ENCODE measurements around the gene SYT15B.
A peak's percentile ranks its signal among the peaks of the same experiment; 100 is the strongest.
"Not testable (repeated sequence)": the region's sequence is repeated elsewhere in the genome, so short reads cannot be mapped to it uniquely, and the experiment has no call there.

Gene SYT15B

DNA sequence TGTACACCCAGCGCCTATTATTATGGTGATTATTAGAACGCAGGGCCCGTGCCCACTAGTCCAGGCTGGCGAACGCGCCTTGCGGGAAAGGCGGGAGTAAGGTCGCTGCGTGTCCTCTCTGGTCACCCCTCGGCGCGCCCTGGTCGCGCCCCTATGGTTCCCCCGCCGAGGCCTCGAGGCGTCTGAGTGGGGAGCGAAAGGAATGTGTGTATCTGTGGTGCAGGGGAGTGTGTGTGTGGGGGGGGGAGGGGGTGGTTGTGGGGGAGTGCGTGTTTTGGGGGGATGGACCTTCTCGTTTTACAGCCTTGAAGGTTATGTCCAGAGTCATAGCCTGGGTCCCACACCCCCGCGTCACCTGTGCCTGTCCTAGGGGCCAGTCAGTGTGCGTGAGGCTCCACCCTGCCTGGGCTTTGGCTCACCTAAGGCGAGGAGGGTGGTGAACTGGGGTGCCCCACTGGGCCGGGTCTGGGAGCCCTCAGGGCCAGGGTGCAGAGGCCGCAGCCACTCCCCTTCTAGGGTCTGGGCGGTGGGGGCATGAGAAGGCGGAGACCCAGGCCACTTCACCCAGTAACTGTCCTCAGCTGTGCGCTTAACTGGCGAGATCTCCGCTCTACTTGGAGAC lies at the start of gene SYT15B:
Gene SYT15B, minus strand, starts transcription at position 39 of the 622 bp plus-strand sequence. CDS start 952 bp downstream, outside the sequence.
- not testable (repeated sequence) for H3K4me3 Mint-ChIP-seq; H3K36me3 Mint-ChIP-seq; DNase-seq (ENCODE audit: low spot score in 2 of 2); H3K27ac Mint-ChIP-seq; ATAC-seq; H3K9me3 Mint-ChIP-seq; H3K4me1 Mint-ChIP-seq

DNA sequence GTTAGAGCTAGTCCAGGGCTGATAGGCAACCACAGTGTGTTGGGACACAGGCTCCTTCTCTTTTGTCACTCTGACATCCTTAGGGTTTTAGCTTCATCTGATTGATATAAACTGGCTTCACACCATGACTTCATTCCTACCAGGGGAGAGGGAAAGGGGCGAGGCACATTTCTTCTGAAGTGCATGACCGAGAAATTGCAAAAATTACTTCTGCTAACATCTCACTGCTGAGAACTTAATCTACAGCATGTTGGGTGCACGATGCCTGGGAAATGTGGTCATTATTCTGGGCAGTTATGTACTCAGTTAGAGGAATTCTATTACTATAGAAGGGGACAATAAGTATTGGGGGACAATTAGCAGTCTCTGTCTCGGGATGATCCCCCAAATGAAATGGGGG lies 16.2 kb upstream of the SYT15B start:
- not testable (repeated sequence) for H3K27ac Mint-ChIP-seq; DNase-seq (ENCODE audit: low spot score in 2 of 2); ATAC-seq; H3K36me3 Mint-ChIP-seq; H3K9me3 Mint-ChIP-seq; H3K4me3 Mint-ChIP-seq; H3K4me1 Mint-ChIP-seq

- DNase-seq (ENCODE audit: low spot score in 2 of 2); H3K4me1 Mint-ChIP-seq; H3K9me3 Mint-ChIP-seq; H3K4me3 Mint-ChIP-seq; H3K36me3 Mint-ChIP-seq; H3K27ac Mint-ChIP-seq: not testable (repeated sequence)
- ATAC-seq = peak; percentile 53
Observed at GRCh38 chr10:47775361-47776231, 12.2 kb upstream of the SYT15B start.

- H3K27ac Mint-ChIP-seq; H3K4me3 Mint-ChIP-seq; H3K4me1 Mint-ChIP-seq; ATAC-seq; H3K9me3 Mint-ChIP-seq; H3K36me3 Mint-ChIP-seq; DNase-seq (ENCODE audit: low spot score in 2 of 2): not testable (repeated sequence)
Observed at GRCh38 chr10:47770745-47771144, 7.4 kb upstream of the SYT15B start.

DNA sequence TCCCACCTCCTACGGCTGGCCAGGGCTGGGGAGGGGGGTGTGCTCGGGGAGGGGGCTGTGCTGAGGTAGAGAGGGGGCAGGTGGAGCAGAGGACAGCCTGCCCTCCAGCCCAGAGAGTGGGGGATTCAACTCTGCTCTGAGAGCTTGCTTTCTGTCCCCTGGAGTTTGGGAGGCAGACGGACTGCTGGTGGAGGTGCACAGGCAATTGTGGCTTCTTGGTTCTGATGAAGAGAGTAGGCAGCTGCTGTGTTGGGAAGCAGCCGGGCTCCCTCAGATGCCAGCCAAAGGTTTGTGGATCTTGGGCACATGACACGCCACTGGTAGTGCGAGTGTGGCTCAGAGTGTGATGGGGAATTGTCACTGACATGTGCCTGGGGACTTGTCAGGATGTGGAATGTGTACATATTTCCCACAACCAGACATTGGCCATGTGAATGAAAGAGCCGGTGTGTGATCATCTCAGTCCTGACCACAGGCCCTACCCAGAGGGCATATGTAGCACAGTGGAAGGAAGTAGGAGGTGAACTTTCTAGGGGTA lies 5.3 kb upstream of the SYT15B start:
- H3K4me1 Mint-ChIP-seq; DNase-seq (ENCODE audit: low spot score in 2 of 2); H3K27ac Mint-ChIP-seq; H3K4me3 Mint-ChIP-seq; H3K36me3 Mint-ChIP-seq; H3K9me3 Mint-ChIP-seq; ATAC-seq: not testable (repeated sequence)

DNA sequence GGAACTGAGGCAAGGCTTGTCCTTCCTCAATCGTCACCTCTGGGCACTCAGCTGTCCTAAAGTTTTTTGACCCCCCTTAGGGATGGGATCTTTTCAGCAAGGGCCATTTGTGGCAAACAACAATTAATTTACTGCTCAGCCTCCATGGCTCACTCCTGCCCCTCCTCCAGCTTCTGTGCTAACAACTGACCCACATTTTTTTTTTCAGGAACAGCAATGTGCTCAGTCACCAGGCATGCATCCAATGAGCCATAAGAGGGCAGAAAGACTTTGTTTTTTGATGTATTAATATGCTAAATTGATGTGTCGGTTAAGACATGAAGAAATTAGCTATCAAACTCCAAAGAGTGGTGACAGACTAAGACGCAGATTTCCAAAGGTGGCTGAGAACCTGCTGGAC lies 4.7 kb upstream of the SYT15B start:
- H3K4me3 Mint-ChIP-seq; DNase-seq (ENCODE audit: low spot score in 2 of 2); H3K9me3 Mint-ChIP-seq; H3K27ac Mint-ChIP-seq; ATAC-seq; H3K4me1 Mint-ChIP-seq; H3K36me3 Mint-ChIP-seq: not testable (repeated sequence)

- H3K27ac Mint-ChIP-seq; H3K36me3 Mint-ChIP-seq; ATAC-seq; H3K4me3 Mint-ChIP-seq; DNase-seq (ENCODE audit: low spot score in 2 of 2); H3K9me3 Mint-ChIP-seq; H3K4me1 Mint-ChIP-seq: not testable (repeated sequence)
Observed at GRCh38 chr10:47767236-47767635, 3.8 kb upstream of the SYT15B start.

GRCh38 chr10:47765232-47765631 lies 1.8 kb upstream of the SYT15B start:
- not testable (repeated sequence) for H3K27ac Mint-ChIP-seq; ATAC-seq; H3K4me3 Mint-ChIP-seq; H3K36me3 Mint-ChIP-seq; H3K4me1 Mint-ChIP-seq; DNase-seq (ENCODE audit: low spot score in 2 of 2); H3K9me3 Mint-ChIP-seq

DNA sequence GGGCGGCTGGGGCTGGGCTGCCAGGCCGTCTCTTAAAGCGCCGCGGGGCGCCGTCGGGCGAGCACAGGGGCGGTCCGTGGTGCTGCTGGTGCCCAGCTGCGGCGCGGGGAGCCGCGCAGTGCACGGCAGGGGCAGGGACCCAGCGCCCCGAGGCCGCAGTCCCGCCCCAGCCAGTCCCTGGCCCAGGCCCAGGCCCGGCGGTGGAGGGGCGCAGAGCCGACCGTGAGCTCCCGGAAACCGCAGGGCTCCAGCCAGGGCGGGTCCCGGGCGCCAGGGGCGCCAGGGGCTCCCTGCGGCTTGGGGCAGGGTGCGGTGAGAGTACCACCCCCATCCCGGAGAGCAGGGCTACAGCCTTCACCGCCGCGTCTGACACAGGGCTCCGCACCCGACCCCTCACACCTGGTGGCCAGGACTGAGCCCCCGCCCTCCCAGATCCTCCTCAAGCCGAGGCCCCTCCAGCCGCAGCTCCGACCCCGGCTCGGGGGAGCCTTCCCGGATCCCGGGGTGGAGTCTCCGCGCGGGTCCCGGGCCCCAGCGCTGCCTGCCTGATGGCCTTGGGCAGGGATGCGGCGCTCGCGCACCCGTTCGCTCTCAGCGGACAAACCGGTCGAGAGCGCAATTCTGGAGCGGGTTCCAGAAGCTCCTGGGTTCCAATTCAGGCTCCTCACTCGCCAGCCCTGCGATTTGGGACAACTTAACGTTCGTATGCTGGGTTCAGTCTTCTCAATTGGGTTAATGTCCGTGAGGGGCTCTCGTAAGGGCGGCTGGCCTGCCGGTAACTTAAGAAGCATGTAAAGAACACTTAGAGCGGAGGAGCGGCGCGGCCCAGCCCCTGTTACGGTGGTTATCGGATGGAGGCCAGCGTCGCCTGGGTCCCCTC lies 478 bp downstream of the SYT15B start:
- H3K27ac Mint-ChIP-seq; ATAC-seq; H3K4me1 Mint-ChIP-seq; H3K36me3 Mint-ChIP-seq; H3K4me3 Mint-ChIP-seq; DNase-seq (ENCODE audit: low spot score in 2 of 2); H3K9me3 Mint-ChIP-seq: not testable (repeated sequence)

DNA sequence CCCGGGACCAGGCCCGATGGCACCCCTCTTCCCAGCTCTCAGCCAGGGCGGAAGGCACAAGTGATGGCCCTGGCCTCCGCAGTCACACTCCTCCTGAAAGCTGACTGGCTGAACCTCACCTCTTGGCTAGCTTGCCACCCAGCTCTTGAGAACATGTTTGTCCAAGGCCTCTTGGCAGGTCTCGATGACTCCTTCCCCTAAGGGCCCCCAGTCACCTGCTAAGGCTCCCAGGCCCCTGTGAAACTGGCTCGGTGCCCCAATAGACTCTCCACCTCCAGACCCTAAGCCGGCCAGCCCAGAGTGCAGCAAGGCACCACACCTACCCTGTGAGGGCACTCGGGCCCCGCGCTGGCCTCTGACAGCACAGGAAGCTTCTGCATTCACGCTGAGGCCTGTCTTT lies 4.5 kb downstream of the SYT15B start:
- H3K4me1 Mint-ChIP-seq; ATAC-seq; H3K4me3 Mint-ChIP-seq; H3K27ac Mint-ChIP-seq; DNase-seq (ENCODE audit: low spot score in 2 of 2); H3K36me3 Mint-ChIP-seq; H3K9me3 Mint-ChIP-seq: not testable (repeated sequence)

DNA sequence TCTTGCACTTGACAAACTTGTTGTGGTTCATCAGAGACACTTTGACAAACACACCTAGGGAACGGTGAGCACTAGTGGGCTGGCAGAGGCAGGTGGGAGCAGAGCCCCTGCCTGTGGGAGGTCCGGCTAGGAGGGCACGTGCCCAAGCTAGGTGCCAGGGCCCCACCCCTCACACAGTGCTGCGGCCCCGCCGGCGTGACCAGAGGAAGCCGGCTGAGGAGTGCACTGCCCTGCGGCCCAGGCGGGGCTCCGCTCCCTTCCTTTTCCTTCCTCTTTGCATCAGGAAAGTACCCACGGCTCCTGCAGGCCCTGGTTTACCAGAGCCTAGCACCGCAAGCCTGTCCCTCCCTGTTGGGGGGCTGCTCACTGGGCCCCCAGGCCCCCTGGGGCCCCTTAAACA lies 7.2 kb downstream of the SYT15B start:
- not testable (repeated sequence) for DNase-seq (ENCODE audit: low spot score in 2 of 2); H3K36me3 Mint-ChIP-seq; ATAC-seq; H3K9me3 Mint-ChIP-seq; H3K4me1 Mint-ChIP-seq; H3K4me3 Mint-ChIP-seq; H3K27ac Mint-ChIP-seq

GRCh38 chr10:47753871-47754270 lies 9.5 kb downstream of the SYT15B start:
- not testable (repeated sequence) for DNase-seq (ENCODE audit: low spot score in 2 of 2); H3K9me3 Mint-ChIP-seq; H3K4me1 Mint-ChIP-seq; H3K27ac Mint-ChIP-seq; H3K36me3 Mint-ChIP-seq; H3K4me3 Mint-ChIP-seq
- peak; percentile 8 for ATAC-seq

GRCh38 chr10:47753176-47753575 lies 10.2 kb downstream of the SYT15B start:
- H3K4me3 Mint-ChIP-seq; H3K36me3 Mint-ChIP-seq; H3K9me3 Mint-ChIP-seq; H3K27ac Mint-ChIP-seq; H3K4me1 Mint-ChIP-seq; DNase-seq (ENCODE audit: low spot score in 2 of 2): not testable (repeated sequence)
- ATAC-seq = peak; percentile 42

DNA sequence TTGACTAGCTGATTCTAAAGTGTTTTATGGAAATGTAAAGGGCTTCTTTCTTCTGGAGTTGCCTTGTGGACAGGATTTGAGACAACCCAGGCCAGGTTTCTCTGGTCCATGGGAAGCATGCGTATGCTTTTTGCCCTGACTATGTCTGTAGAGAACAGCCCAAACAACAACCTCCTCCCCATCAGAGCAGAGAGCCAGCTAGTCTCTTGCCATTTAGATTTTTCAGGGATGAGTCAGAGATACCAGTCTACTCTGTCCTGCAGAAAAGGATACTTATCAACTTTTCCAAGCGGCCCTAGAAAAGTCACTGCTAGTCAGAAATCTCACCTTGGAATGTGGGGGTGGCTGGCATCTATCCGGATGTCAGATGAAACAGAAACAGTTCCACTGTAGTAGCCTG lies 11.6 kb downstream of the SYT15B start:
- not testable (repeated sequence) for H3K36me3 Mint-ChIP-seq

DNA sequence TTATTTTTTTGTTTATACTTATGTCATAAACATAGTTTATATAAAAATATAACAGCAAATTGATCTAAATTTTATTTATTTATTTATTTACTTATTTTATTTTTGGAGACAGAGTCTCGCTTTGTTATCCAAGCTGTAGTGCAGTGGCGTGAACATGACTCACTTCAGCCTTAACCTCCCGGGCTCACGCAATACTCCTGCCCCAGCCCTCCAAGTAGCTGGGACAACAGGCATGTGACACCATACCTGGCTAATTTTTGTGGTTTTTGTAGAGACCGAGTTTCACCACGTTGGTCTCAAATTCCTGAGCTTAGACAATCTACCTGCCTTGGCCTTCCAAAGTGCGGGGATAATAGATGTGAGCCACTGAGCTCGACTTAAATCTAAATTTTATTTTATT lies 13.0 kb downstream of the SYT15B start:
- not testable (repeated sequence) for H3K36me3 Mint-ChIP-seq; H3K4me1 Mint-ChIP-seq; DNase-seq (ENCODE audit: low spot score in 2 of 2); ATAC-seq; H3K27ac Mint-ChIP-seq; H3K4me3 Mint-ChIP-seq; H3K9me3 Mint-ChIP-seq

More for the DNA sequence above, 11.6 kb downstream of the SYT15B start:
- H3K9me3 Mint-ChIP-seq; H3K27ac Mint-ChIP-seq; H3K4me1 Mint-ChIP-seq; DNase-seq (ENCODE audit: low spot score in 2 of 2); ATAC-seq; H3K4me3 Mint-ChIP-seq: not testable (repeated sequence)
